ENCODE data around the gene NPAS3.
A peak's percentile ranks its signal among the peaks of the same experiment; 100 is the strongest.

Gene NPAS3

GRCh38 chr14:33103489-33103888 lies 164.8 kb downstream of the NPAS3 start:
- TF ChIP-seq EZH2phosphoT487 (IDR thresholded peaks at IDR 0.05; ENCODE audit: low read length) (no peak), EZH2 (optimal IDR thresholded peaks at IDR 0.05; ENCODE audit: low read depth, low read length) (no peak)
- TF ChIP-seq, protein P1, sequence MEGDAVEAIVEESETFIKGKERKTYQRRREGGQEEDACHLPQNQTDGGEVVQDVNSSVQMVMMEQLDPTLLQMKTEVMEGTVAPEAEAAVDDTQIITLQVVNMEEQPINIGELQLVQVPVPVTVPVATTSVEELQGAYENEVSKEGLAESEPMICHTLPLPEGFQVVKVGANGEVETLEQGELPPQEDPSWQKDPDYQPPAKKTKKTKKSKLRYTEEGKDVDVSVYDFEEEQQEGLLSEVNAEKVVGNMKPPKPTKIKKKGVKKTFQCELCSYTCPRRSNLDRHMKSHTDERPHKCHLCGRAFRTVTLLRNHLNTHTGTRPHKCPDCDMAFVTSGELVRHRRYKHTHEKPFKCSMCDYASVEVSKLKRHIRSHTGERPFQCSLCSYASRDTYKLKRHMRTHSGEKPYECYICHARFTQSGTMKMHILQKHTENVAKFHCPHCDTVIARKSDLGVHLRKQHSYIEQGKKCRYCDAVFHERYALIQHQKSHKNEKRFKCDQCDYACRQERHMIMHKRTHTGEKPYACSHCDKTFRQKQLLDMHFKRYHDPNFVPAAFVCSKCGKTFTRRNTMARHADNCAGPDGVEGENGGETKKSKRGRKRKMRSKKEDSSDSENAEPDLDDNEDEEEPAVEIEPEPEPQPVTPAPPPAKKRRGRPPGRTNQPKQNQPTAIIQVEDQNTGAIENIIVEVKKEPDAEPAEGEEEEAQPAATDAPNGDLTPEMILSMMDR (IDR thresholded peaks at IDR 0.05; ENCODE audit: low read length) = no peak
- Histone ChIP-seq H2AFZ (ENCODE audit: low read length) (no peak overlapping the region), H4K20me1 (ENCODE audit: insufficient read depth, low read length) (no peaks in the 10 kb centered on the region), H3F3A (ENCODE audit: insufficient read depth, low read length) (no peaks in the 10 kb centered on the region), H3K9me3 (replicated peaks; ENCODE audit: insufficient read depth, low read length) (no peaks in the 10 kb centered on the region), H3K4me1 (ENCODE audit: low read length) (no peaks in the 10 kb centered on the region), H3K27me3 (replicated peaks; ENCODE audit: insufficient read depth, low read length) (no peaks in the 10 kb centered on the region), H3K9ac (ENCODE audit: low read length) (no peak overlapping the region), H3K27ac (ENCODE audit: low read length) (no peak overlapping the region), H3K79me2 (ENCODE audit: low read length) (no peaks in the 10 kb centered on the region), H3K4me3 (ENCODE audit: low read length) (no peak overlapping the region), H3K36me3 (replicated peaks; ENCODE audit: insufficient read depth, low read length) (no peaks in the 10 kb centered on the region), H3K4me2 (ENCODE audit: low read depth, low read length) (no peak overlapping the region), H3K9me2 (replicated peaks; ENCODE audit: insufficient read depth, low read length) (no peaks in the 10 kb centered on the region)
- DNase-seq = no peak

DNA sequence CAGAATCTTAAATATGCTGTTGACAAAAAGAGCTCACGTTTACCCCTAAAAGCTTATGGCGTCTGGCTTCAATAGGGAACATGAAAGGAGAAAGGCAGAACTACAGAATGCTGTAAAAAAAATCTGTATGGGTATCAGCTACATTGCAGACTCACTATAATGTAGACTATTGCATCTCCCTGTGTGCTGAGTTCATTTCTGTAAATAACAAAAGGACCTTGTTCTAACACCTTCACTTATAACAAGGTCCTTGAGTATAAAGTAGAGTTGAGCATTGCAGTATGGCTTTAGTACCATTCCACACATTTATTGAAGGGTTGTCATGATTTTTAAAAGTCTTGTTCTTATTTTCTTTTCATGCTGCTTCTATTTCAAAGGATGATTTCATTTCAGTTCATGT lies 165.3 kb downstream of the NPAS3 start:
- Histone ChIP-seq H2AFZ (ENCODE audit: low read length) (no peak overlapping the region), H3K36me3 (replicated peaks; ENCODE audit: insufficient read depth, low read length) (no peaks in the 10 kb centered on the region), H3K27me3 (replicated peaks; ENCODE audit: insufficient read depth, low read length) (no peaks in the 10 kb centered on the region), H3K9me2 (replicated peaks; ENCODE audit: insufficient read depth, low read length) (no peaks in the 10 kb centered on the region), H3F3A (ENCODE audit: insufficient read depth, low read length) (no peaks in the 10 kb centered on the region), H3K9ac (ENCODE audit: low read length) (no peak overlapping the region), H3K4me2 (ENCODE audit: low read depth, low read length) (no peak overlapping the region), H4K20me1 (ENCODE audit: insufficient read depth, low read length) (no peaks in the 10 kb centered on the region), H3K4me1 (ENCODE audit: low read length) (no peaks in the 10 kb centered on the region), H3K79me2 (ENCODE audit: low read length) (no peaks in the 10 kb centered on the region), H3K27ac (ENCODE audit: low read length) (no peak overlapping the region), H3K9me3 (replicated peaks; ENCODE audit: insufficient read depth, low read length) (no peaks in the 10 kb centered on the region), H3K4me3 (ENCODE audit: low read length) (no peak overlapping the region)
- TF ChIP-seq, protein P1 (IDR thresholded peaks at IDR 0.05; ENCODE audit: low read length) = no peak
- no peak for TF ChIP-seq EZH2phosphoT487 (IDR thresholded peaks at IDR 0.05; ENCODE audit: low read length)
- no peak for TF ChIP-seq EZH2 (optimal IDR thresholded peaks at IDR 0.05; ENCODE audit: low read depth, low read length)
- no peak for DNase-seq

- Histone ChIP-seq H3K9ac (ENCODE audit: low read length) (no peak overlapping the region), H3K27ac (ENCODE audit: low read length) (peak overlapping the region; percentile 10; the same call in 1 of the 2 replicates), H3K9me2 (replicated peaks; ENCODE audit: insufficient read depth, low read length) (no peaks in the 10 kb centered on the region), H3K9me3 (replicated peaks; ENCODE audit: insufficient read depth, low read length) (no peaks in the 10 kb centered on the region), H3K79me2 (ENCODE audit: low read length) (no peaks in the 10 kb centered on the region), H4K20me1 (ENCODE audit: insufficient read depth, low read length) (no peaks in the 10 kb centered on the region), H3K4me3 (ENCODE audit: low read length) (no peak overlapping the region), H3K36me3 (replicated peaks; ENCODE audit: insufficient read depth, low read length) (no peaks in the 10 kb centered on the region), H3K27me3 (replicated peaks; ENCODE audit: insufficient read depth, low read length) (no peaks in the 10 kb centered on the region), H3K4me2 (ENCODE audit: low read depth, low read length) (no peak overlapping the region), H2AFZ (ENCODE audit: low read length) (no peak overlapping the region), H3K4me1 (ENCODE audit: low read length) (0 out of 2 replicates have a peak, but pooled peaks cover 5% of the 10 kb centered on the region), H3F3A (ENCODE audit: insufficient read depth, low read length) (no peaks in the 10 kb centered on the region)
- TF ChIP-seq EZH2 (optimal IDR thresholded peaks at IDR 0.05; ENCODE audit: low read depth, low read length) (no peak), EZH2phosphoT487 (IDR thresholded peaks at IDR 0.05; ENCODE audit: low read length) (no peak)
- TF ChIP-seq, protein P1 (IDR thresholded peaks at IDR 0.05; ENCODE audit: low read length) = no peak
- DNase-seq = peak; percentile 6
Observed at GRCh38 chr14:33110737-33111443, 172.2 kb downstream of the NPAS3 start.
